Stomach (tissue), 9 donors: ENCODE measurements around the gene DYRK2. TPM values are rescaled to one million over a fixed set of nuclear protein-coding genes. Genes with fewer than 3 reads are reported as not detected.

Source experiments
- DNase-seq, 2 donors: peaks; one replicate each; pipeline versions ENCODE4 v3.0.0 to v3.0.0-alpha.2; 2013 to 2019
- H3K27ac ChIP-seq, 5 donors: fragments of 200-600 bp in 4 of 5; sonication (generic) in 4 of 5; one replicate each; pipeline ENCODE4 v1.5.1; 2013 to 2019; ENCODE audit warnings: mild to moderate bottlenecking in 1 of 5, moderate library complexity in 1 of 5
- H3K27me3 ChIP-seq, 3 donors: fragments of 200-600 bp; sonication (generic); one replicate each; pipeline ENCODE4 v1.5.1; 2017 to 2019; ENCODE audit warnings: mixed run types in 1 of 3
- H3K36me3 ChIP-seq, 4 donors: fragments of 200-600 bp; sonication (generic); 1 replicate in 3 of 4; 2 replicates in 1 of 4; pipeline ENCODE4 v1.5.1; 2016 to 2019
- H3K4me1 ChIP-seq, 4 donors: fragments of 200-600 bp; sonication (generic); one replicate each; pipeline ENCODE4 v1.5.1; 2016 to 2019
- H3K4me3 ChIP-seq, 4 donors: fragments of 200-600 bp; sonication (generic) in 3 of 4; one replicate each; pipeline ENCODE4 v1.5.1; 2016 to 2019; ENCODE audit warnings: mild to moderate bottlenecking in 1 of 4
- H3K9me3 ChIP-seq, 4 donors: fragments of 200-600 bp; sonication (generic); one replicate each; pipeline ENCODE4 v1.5.1; 2016 to 2019
- CTCF ChIP-seq, 7 experiments: fragments of 450-650 bp in 4 of 7; fragments of 200-600 bp in 3 of 7; sonication (generic) in 3 of 7; IDR thresholded peaks; one replicate each; pipeline ENCODE4 v1.5.1; 2016 to 2019; ENCODE audit warnings: antibody characterized with exemption in 7 of 7, control low read depth in 2 of 7, mild to moderate bottlenecking in 1 of 7
- EP300 ChIP-seq: sonication (generic); formaldehyde crosslinking; IDR thresholded peaks from one replicate; pipeline ENCODE4 v1.6.1; 2017; ENCODE audit warnings: antibody characterized with exemption
- POLR2A ChIP-seq, 4 donors: fragments of 450-650 bp; IDR thresholded peaks; one replicate each; pipeline ENCODE4 v1.6.1; 2016; ENCODE audit warnings: antibody characterized with exemption in 4 of 4, control low read depth in 2 of 4, mild to moderate bottlenecking in 1 of 4, moderate library complexity in 1 of 4
- POLR2AphosphoS5 ChIP-seq, 3 donors: sonication (generic); formaldehyde crosslinking; IDR thresholded peaks; one replicate each; pipeline ENCODE4 v1.6.1; 2016; ENCODE audit warnings: antibody characterized with exemption in 3 of 3
- WGBS, 5 donors: extraction: QIAGEN DNeasy Blood & Tissue Kit in 3 of 5; methylation state at CpG; one replicate each; pipeline versions ENCODE4 v1.1.5 to v1.1.7; 2013 to 2018; 5-methylcytosine and 5-hydroxymethylcytosine counted together
- intact Hi-C: fragments of 100-400 bp; cut with DNase I; formaldehyde crosslinking; loops from one replicate; pipeline ENCODE4 v1.15.1; 2023; ENCODE audit warnings: low total_unique reads
- polyA plus RNA-seq, 3 donors: library from polyadenylated mRNA; stranded (reverse); fragments of 200-250 nt; gene quantifications; one replicate each; pipeline ENCODE4 v1.2.3, GENCODE V29; 2013
- total RNA-seq, 5 donors: library from RNA; depleted of rRNA; stranded (reverse); fragments of >200 nt; gene quantifications; one replicate each; pipeline versions ENCODE4 v1.1.0 to v1.2.3, GENCODE V29; 2014 to 2016
- donor health status: healthy with polysubstance abuse.
- donor health status: Bipolar disorder and iron deficiency.
- donor health status: healthy.

DYRK2 gene
- total and polyA plus RNA-seq, 8 donors: 3.3 to 43.9 (median 18.1) TPM

GRCh38 chr12:67625004-67625403, 23.5 kb upstream of the DYRK2 start:
- intact Hi-C loops: no loop called here
- Histone ChIP-seq H3K27ac (no peak overlapping the region), H3K9me3 (no peaks in the 10 kb centered on the region), H3K27me3 (no peaks in the 10 kb centered on the region), H3K4me1 (no peaks in the 10 kb centered on the region), H3K36me3 (no peaks in the 10 kb centered on the region), H3K4me3 (no peak overlapping the region)
- WGBS, 5 donors: 68 to 100% (median 89%) methylated on average over 1 of the region's 1 CpG
- TF ChIP-seq EP300 (no peak), POLR2AphosphoS5 (IDR thresholded peaks at IDR 0.05) (no peak), POLR2A (IDR thresholded peaks at IDR 0.05) (no peak), CTCF (IDR thresholded peaks at IDR 0.05) (no peak)
- no peak for DNase-seq

- DNase-seq: no peak
- no peak overlapping the region for H3K4me3 ChIP-seq
- H3K4me1 ChIP-seq: no peaks in the 10 kb centered on the region
- intact Hi-C loops: no loop called here
- H3K36me3 ChIP-seq: no peaks in the 10 kb centered on the region
- H3K27me3 ChIP-seq: no peaks in the 10 kb centered on the region
- 90 to 100% (median 95%) methylated on average over 2 of the region's 2 CpGs for WGBS, 5 donors
- TF ChIP-seq EP300 (no peak), POLR2AphosphoS5 (IDR thresholded peaks at IDR 0.05) (no peak), POLR2A (IDR thresholded peaks at IDR 0.05) (no peak), CTCF (IDR thresholded peaks at IDR 0.05) (no peak)
- no peak overlapping the region for H3K27ac ChIP-seq
- no peaks in the 10 kb centered on the region for H3K9me3 ChIP-seq
Observed at GRCh38 chr12:67626156-67626555, 22.4 kb upstream of the DYRK2 start.

GRCh38 chr12:67630373-67631088, 18.0 kb upstream of the DYRK2 start:
- H3K27me3 ChIP-seq: no peaks in the 10 kb centered on the region
- peak overlapping the region in 1 of 5 donors; percentile 14 for H3K27ac ChIP-seq
- H3K4me3 ChIP-seq: no peak overlapping the region
- peak in 1 of 3 donors; percentile 33 for TF ChIP-seq POLR2AphosphoS5 (IDR thresholded peaks at IDR 0.05)
- TF ChIP-seq EP300: no peak
- peak in 1 of 7 experiments; percentile 12 for TF ChIP-seq CTCF (IDR thresholded peaks at IDR 0.05)
- DNase-seq: peak; percentile 45 to 81
- H3K4me1 ChIP-seq: peaks cover 0 to 4% (median 1%) of the 10 kb centered on the region in 4 donors
- 51 to 64% (median 54%) methylated on average over 7 of the region's 7 CpGs for WGBS, 5 donors
- intact Hi-C loops: no loop called here
- H3K9me3 ChIP-seq: no peaks in the 10 kb centered on the region
- H3K36me3 ChIP-seq: no peaks in the 10 kb centered on the region

- H3K36me3 ChIP-seq: no peaks in the 10 kb centered on the region
- no peak overlapping the region for H3K27ac ChIP-seq
- no peaks in the 10 kb centered on the region for H3K27me3 ChIP-seq
- no peak for DNase-seq
- WGBS, 5 donors: 50 to 78% (median 66%) methylated on average over 3 of the region's 3 CpGs
- peaks cover 0 to 4% (median 1%) of the 10 kb centered on the region in 4 donors for H3K4me1 ChIP-seq
- H3K9me3 ChIP-seq: no peaks in the 10 kb centered on the region
- TF ChIP-seq EP300 (no peak), CTCF (IDR thresholded peaks at IDR 0.05) (no peak), POLR2AphosphoS5 (IDR thresholded peaks at IDR 0.05) (no peak), POLR2A (IDR thresholded peaks at IDR 0.05) (no peak)
- no peak overlapping the region for H3K4me3 ChIP-seq
- intact Hi-C loops: no loop called here
Observed at GRCh38 chr12:67632005-67632404, 16.5 kb upstream of the DYRK2 start.
